Type B pancreatic cell (in vitro differentiated cells): ENCODE data around the gene SBNO2. TPM values are rescaled to one million over a fixed set of nuclear protein-coding genes. Genes with fewer than 3 reads are reported as not detected.
A peak's percentile ranks its signal among the peaks of the same experiment; 100 is the strongest.

Experiments
- DNase-seq: peaks from one replicate; pipeline ENCODE4 v3.0.0; 2021; ENCODE audit warnings: mixed read lengths; ENCODE audit not compliant: unreplicated experiment; ENCODE audit errors: extremely low spot score
- H3K27ac Mint-ChIP-seq: 2 replicates; pipeline ENCODE4 v1.8.0; 2021; ENCODE audit warnings: mild to moderate bottlenecking, mixed read lengths
- H3K27me3 Mint-ChIP-seq: 2 replicates; pipeline ENCODE4 v1.8.0; 2021; ENCODE audit warnings: mixed read lengths
- H3K36me3 Mint-ChIP-seq: 2 replicates; pipeline ENCODE4 v1.8.0; 2021; ENCODE audit warnings: mixed read lengths
- H3K4me1 Mint-ChIP-seq: one replicate; pipeline ENCODE4 v1.8.0; 2021; ENCODE audit warnings: mixed read lengths; ENCODE audit not compliant: unreplicated experiment
- H3K4me3 Mint-ChIP-seq: 2 replicates; pipeline ENCODE4 v1.8.0; 2021; ENCODE audit warnings: mild to moderate bottlenecking, mixed read lengths
- H3K9me3 Mint-ChIP-seq: 2 replicates; pipeline ENCODE4 v1.8.0; 2021; ENCODE audit warnings: mixed read lengths
- total RNA-seq: library from RNA; stranded (reverse); gene quantifications from 2 replicates; pipeline ENCODE4 v1.2.1, GENCODE V29; 2021; ENCODE audit warnings: low replicate concordance
- TF ChIP-seq, protein P1 (sequence below): fragments of 200-600 bp; sonication (generic); conservative IDR thresholded peaks from 2 replicates; pipeline ENCODE4 v1.5.0; 2021; ENCODE audit warnings: antibody characterized with exemption, mild to moderate bottlenecking

SBNO2 gene
- total RNA-seq, 1 donor from 2014 or later = 45.5 TPM

DNA sequence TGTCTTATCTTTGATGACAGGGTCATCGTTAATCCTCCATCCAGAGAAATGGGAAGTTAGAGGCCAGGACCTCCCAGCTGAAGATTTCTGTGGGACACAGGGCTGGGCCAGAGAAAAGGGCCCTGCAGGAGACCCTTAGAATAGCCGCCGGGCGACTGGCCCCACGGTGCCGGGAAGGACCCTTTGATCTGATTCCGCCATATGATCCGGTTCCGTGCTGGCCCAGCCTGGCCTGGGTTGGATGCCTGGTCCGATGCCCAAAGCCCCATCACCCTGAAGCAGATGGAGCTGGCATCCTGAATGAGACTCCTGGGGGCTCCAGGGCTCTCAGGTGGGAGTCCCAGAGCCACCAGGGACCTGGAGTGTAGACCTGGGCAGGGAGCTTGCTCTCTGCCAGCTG is 25.5 kb upstream of the SBNO2 start:
- Mint-ChIP-seq H3K9me3 (no peaks in the 10 kb centered on the region), H3K27ac (no peak overlapping the region), H3K27me3 (no peaks in the 10 kb centered on the region), H3K4me1 (peaks cover 11% of the 10 kb centered on the region), H3K36me3 (no peaks in the 10 kb centered on the region), H3K4me3 (no peak overlapping the region)
- DNase-seq = no peak
- TF ChIP-seq, protein P1, sequence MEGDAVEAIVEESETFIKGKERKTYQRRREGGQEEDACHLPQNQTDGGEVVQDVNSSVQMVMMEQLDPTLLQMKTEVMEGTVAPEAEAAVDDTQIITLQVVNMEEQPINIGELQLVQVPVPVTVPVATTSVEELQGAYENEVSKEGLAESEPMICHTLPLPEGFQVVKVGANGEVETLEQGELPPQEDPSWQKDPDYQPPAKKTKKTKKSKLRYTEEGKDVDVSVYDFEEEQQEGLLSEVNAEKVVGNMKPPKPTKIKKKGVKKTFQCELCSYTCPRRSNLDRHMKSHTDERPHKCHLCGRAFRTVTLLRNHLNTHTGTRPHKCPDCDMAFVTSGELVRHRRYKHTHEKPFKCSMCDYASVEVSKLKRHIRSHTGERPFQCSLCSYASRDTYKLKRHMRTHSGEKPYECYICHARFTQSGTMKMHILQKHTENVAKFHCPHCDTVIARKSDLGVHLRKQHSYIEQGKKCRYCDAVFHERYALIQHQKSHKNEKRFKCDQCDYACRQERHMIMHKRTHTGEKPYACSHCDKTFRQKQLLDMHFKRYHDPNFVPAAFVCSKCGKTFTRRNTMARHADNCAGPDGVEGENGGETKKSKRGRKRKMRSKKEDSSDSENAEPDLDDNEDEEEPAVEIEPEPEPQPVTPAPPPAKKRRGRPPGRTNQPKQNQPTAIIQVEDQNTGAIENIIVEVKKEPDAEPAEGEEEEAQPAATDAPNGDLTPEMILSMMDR = no peak

DNA sequence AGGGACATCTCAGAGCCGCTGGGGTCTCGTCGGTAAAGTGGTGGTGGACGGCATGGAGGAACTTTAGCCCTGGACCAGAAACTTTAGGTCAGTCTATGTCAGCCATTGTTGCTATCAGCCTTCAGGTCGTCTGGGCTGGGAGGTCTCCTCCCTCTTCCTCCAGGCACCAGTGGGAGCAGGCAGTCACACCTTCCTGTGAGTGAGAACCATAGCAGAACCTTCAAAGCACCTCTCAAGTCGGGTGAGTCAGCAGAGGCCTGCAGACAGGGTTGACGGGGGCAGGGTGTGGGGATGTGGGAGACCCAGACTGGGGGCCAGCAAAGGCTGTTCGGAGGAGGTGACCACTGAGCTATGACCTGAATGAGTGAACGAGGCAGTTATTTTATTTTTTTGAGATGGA is 15.4 kb upstream of the SBNO2 start:
- H3K27ac Mint-ChIP-seq = peak overlapping the region; percentile 50

DNA sequence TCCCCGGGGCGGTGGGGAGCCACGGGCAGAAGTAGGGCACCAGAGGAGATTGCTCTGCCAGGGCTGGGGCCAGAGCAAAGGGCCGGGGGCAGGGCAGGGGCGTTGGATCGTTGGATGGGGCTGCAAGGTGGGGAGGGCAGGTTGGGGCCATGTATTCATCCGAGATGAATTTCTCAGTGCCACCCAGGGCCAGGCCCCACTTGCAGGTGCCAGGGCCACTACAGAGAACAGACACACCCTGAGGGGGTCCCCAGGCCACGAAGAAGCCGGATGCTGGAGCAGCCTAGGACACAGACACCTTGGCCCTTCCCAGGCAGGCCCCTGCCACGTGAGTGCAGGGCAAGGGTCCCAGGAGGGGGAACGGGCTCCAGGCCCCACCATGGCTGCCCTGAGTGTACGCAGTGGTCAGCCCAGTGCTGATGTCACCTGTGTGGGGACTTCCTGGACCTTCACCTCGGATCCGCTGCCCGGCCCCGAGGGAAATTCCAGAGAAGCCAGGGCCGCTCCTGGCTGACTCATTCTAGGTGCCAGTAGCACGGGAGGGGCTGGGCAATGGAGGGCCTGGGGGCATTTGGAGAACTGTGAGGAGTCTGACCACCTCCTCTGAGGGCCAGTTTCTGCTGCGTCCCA is 9.6 kb upstream of the SBNO2 start:
- no peak overlapping the region for H3K27ac Mint-ChIP-seq
- H3K27me3 Mint-ChIP-seq = peaks cover 3% of the 10 kb centered on the region
- peaks cover 15% of the 10 kb centered on the region for H3K4me1 Mint-ChIP-seq
- H3K36me3 Mint-ChIP-seq = no peaks in the 10 kb centered on the region
- H3K9me3 Mint-ChIP-seq = no peaks in the 10 kb centered on the region
- TF ChIP-seq, protein P1 = no peak
- no peak overlapping the region for H3K4me3 Mint-ChIP-seq
- DNase-seq = no peak

More for the DNA sequence above, 15.4 kb upstream of the SBNO2 start:
- TF ChIP-seq, protein P1 = no peak
- Mint-ChIP-seq H3K9me3 (no peaks in the 10 kb centered on the region), H3K36me3 (no peaks in the 10 kb centered on the region), H3K27me3 (no peaks in the 10 kb centered on the region), H3K4me3 (no peak overlapping the region), H3K4me1 (peaks cover 9% of the 10 kb centered on the region)
- DNase-seq = no peak

DNA sequence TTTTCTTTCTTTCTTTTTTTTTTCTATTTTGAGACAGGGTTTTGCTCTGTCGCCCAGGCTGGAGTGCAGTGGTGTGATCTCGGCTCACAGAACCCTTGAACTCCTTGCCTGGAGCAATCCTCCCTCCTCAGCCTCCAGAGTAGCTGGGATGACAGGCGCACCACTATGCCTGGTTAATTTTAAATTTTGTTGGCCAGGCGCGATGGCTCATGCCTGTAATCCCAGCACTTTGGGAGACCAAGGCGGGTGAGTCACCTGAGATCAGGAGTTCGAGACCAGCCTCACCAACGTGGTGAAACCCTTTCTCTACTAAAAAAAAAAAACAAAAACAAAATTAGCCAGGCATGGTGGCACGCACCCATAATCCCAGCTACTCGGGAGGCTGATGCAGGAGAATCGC is 8.7 kb upstream of the SBNO2 start:
- H3K4me3 Mint-ChIP-seq = no peak overlapping the region
- H3K4me1 Mint-ChIP-seq = peaks cover 15% of the 10 kb centered on the region
- H3K9me3 Mint-ChIP-seq = no peaks in the 10 kb centered on the region
- TF ChIP-seq, protein P1 = no peak
- no peak overlapping the region for H3K27ac Mint-ChIP-seq
- H3K36me3 Mint-ChIP-seq = no peaks in the 10 kb centered on the region
- DNase-seq = no peak
- H3K27me3 Mint-ChIP-seq = peaks cover 3% of the 10 kb centered on the region

DNA sequence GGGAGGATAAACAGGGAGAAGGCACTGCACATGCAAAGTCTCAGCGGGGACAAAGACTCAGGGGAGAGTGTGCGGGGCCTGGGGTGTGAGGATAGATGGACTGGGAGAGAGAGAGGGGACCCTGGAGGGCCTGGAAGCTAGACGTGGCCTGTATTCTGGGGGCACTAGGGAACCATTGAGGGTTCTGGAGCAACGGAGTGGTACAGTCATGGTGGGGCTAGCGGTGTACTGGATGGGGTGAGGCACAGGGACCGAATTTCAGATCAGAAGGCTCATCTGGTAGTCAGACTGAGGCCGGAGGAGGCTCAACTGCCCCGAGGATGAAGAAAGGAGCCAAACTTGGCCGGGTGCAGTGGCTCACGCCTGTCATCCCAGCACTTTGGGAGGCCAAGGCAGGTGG is 8.0 kb upstream of the SBNO2 start:
- H3K4me3 Mint-ChIP-seq = peak overlapping the region; percentile 76
- H3K27ac Mint-ChIP-seq = peak overlapping the region; percentile 94

More for the DNA sequence above, 8.0 kb upstream of the SBNO2 start:
- Mint-ChIP-seq H3K36me3 (no peaks in the 10 kb centered on the region), H3K9me3 (no peaks in the 10 kb centered on the region), H3K4me1 (peaks cover 20% of the 10 kb centered on the region), H3K27me3 (peaks cover 3% of the 10 kb centered on the region)
- TF ChIP-seq, protein P1 = no peak
- DNase-seq = no peak
